ENCODE results near the gene YOD1. TPM values are rescaled to one million over a fixed set of nuclear protein-coding genes. Genes with fewer than 3 reads are reported as not detected.

The YOD1 gene
- total RNA-seq, 1 donor from 2014 or later, result 12.3 TPM

DNA sequence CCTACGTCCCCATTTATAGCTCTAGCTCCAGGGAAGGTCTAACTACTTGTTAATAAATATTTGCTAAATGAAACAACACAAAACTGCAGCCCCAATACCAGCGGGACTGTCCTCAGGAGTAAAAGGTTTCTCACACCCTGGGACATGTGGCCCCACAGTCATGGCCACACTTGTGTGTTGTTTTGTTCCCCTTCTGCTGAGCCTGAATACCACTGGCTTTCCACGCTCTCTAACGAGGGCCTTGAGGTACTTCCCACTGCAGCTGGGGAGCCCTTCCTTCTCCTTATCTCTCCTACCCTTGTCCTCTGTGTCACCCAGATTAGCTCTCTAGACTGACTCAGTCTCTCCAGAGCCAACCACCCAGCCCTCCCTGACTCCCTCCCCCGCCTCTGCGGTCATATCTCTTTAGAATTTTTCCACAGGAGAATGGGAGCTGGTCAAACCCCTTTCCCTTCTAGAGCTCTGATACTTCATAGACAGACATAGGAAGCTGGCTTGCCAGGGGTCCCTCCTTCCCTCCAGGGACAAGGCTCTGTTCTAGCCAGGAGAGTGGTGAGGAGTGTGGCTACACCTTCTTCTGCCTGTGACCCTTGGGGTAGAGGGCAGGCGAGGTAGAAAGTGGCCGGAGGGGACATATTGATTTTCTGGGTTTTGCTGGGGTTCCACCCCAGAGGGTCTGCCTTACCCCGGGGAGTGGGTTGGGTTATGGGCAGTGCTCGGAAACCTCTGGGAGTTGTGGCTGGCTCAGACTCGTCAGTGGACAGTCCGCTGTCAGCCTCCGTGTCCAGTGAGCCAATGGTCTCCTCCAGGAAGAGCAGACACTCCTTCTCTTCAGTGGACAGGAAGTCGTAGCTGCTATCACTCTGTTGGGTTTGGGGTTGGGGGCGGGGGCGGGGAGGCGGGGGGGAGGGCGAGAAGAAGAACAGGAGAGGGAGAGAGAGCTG is 26.5 kb downstream of the YOD1 start:
- DNase-seq (ENCODE audit: extremely low spot score, unreplicated experiment), result no peak
- TF ChIP-seq, protein P1, sequence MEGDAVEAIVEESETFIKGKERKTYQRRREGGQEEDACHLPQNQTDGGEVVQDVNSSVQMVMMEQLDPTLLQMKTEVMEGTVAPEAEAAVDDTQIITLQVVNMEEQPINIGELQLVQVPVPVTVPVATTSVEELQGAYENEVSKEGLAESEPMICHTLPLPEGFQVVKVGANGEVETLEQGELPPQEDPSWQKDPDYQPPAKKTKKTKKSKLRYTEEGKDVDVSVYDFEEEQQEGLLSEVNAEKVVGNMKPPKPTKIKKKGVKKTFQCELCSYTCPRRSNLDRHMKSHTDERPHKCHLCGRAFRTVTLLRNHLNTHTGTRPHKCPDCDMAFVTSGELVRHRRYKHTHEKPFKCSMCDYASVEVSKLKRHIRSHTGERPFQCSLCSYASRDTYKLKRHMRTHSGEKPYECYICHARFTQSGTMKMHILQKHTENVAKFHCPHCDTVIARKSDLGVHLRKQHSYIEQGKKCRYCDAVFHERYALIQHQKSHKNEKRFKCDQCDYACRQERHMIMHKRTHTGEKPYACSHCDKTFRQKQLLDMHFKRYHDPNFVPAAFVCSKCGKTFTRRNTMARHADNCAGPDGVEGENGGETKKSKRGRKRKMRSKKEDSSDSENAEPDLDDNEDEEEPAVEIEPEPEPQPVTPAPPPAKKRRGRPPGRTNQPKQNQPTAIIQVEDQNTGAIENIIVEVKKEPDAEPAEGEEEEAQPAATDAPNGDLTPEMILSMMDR (conservative IDR thresholded peaks at IDR 0.05), result no peak
- peaks cover 16% of the 10 kb centered on the region for H3K36me3 Mint-ChIP-seq
- no peaks in the 10 kb centered on the region for H3K9me3 Mint-ChIP-seq
- H3K4me3 Mint-ChIP-seq, result peak overlapping the region; percentile 72
- H3K27ac Mint-ChIP-seq, result peak overlapping the region; percentile 100
- peaks cover 43% of the 10 kb centered on the region for H3K4me1 Mint-ChIP-seq (ENCODE audit: unreplicated experiment)
- H3K27me3 Mint-ChIP-seq, result peaks cover 5% of the 10 kb centered on the region

DNA sequence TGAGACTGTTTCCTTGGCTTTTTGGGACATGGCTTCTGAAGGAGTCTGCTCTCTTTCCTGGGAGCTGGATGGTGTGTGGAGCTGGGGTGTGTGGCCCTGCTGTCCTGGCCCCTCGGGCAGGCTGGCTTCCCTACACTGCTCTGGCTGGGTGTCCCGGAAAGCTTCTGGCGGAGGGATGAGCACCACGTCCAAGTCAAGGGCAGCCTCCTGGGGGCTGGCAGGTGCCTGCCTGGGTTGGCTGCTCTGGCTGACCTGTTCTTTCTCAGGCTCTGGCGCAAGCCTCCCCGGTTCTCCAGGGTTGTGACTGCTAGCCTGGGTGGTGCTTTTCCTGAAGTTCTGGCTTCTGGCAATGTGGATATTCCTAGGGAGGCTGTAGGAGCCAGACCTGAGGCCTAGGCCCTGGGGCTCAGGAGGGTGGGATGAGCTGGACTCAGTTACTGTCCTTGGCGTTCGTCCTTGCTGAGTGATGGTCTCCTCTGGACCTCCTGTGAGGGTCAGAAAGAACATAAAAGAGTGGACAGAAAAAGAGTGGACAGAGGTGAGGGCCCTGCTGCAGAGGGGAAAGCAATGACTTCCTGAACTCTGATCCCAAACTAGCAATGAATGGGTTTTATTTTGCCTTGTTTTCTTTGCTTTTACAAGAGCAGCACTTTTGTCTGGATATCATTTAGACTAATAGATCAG is 27.9 kb downstream of the YOD1 start:
- no peak for DNase-seq (ENCODE audit: extremely low spot score, unreplicated experiment)
- TF ChIP-seq, protein P1 (conservative IDR thresholded peaks at IDR 0.05), result no peak
- H3K27ac Mint-ChIP-seq, result peak overlapping the region; percentile 100
- H3K4me3 Mint-ChIP-seq, result peak overlapping the region; percentile 3
- peaks cover 43% of the 10 kb centered on the region for H3K4me1 Mint-ChIP-seq (ENCODE audit: unreplicated experiment)
- peaks cover 16% of the 10 kb centered on the region for H3K36me3 Mint-ChIP-seq
- H3K9me3 Mint-ChIP-seq, result no peaks in the 10 kb centered on the region
- peaks cover 8% of the 10 kb centered on the region for H3K27me3 Mint-ChIP-seq

DNA sequence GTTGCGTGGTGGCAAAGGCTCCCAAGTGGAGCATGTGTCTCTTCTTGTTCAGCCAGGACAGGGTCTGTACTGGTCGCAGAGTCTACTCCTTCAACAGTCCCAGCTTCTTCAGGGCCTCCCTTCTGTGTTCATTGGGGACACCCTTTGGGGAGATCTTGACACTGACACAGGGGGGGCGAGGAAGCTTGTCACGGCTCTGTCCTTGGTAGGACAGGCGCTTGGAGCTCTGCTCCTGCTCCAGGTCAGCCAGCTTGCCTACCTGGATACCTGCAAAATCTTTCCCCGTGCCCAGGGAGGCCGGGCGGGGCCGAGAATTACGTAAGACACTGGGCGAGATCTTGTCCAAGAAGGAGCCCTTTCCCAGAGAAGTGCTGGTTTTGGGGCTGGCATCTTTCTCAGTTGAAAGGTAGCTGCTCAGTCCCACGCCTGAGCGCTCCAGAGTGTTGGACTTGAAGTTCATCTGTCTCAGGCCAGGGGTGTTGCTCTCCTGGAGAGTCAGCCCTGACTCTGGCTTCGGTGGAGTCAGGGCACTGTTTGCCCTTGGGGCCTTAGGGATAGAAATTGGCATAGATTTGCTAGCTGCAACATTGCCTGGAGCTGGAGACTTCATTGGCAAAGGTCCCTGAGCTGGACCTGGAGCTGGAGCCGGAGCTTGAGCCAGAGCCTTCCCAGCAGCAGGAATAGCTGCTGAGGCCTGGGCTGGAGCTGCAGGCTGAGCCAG is 29.0 kb downstream of the YOD1 start:
- peaks cover 40% of the 10 kb centered on the region for H3K4me1 Mint-ChIP-seq (ENCODE audit: unreplicated experiment)
- H3K4me3 Mint-ChIP-seq, result no peak overlapping the region
- H3K36me3 Mint-ChIP-seq, result peaks cover 12% of the 10 kb centered on the region
- no peaks in the 10 kb centered on the region for H3K9me3 Mint-ChIP-seq
- no peak for DNase-seq (ENCODE audit: extremely low spot score, unreplicated experiment)
- H3K27me3 Mint-ChIP-seq, result peaks cover 3% of the 10 kb centered on the region
- H3K27ac Mint-ChIP-seq, result peak overlapping the region; percentile 100
- TF ChIP-seq, protein P1 (conservative IDR thresholded peaks at IDR 0.05), result no peak

DNA sequence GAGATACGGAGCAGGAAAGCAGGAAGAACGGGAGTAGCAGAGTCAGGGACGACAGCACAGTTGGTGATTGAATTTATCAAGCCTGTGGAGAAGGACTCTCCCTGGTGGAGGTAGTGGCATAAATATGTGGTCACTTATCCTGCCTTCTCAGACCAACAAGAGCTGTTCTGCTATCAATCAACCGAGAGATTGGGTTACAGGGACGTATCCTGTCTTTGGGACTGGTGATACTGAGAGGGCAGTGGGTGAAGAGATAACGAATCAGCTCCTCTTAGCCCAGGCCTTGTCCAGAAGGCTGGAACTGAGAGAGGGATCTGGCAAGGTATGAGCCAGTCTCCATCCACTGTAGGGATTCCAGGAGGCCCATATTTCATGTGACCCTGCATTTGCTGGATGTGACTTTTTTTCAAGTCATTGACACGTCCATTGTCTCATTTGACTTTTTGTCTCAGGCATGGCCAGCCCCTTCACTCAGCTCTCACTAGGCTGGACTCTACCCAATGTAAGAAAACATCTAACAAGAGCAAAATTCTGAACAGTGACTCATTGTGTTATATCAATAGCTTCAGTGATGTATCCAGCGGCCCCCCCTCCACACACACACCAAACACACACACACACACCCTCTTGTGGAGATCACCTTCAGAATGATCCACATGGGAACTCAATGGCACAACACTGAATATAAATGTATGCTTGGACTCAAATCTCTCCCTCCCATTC is 29.7 kb downstream of the YOD1 start:
- Mint-ChIP-seq H3K27me3 (peaks cover 3% of the 10 kb centered on the region), H3K4me3 (peak overlapping the region; percentile 74), H3K4me1 (ENCODE audit: unreplicated experiment) (peaks cover 33% of the 10 kb centered on the region), H3K36me3 (peaks cover 9% of the 10 kb centered on the region), H3K27ac (peak overlapping the region; percentile 100), H3K9me3 (no peaks in the 10 kb centered on the region)
- TF ChIP-seq, protein P1 (conservative IDR thresholded peaks at IDR 0.05), result no peak
- DNase-seq (ENCODE audit: extremely low spot score, unreplicated experiment), result no peak

DNA sequence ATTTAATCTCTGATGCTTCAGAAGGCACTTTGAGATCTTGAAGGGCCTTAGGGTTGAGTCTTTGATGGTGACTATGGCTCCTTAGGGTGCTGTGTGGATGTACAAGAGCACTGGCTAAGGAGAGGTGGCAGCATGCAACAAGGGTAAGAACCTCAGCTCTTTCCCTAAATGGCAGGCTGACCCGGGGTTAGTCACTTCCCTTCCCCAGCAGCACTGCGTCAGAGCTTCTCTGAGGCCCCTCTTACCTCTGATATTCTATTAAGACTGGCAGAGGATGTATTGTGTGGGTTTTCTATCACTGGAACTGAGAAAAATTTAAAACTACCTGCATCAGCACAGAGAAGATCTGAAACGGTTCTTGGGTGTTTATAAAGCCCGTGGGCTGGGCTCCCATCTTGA is 30.3 kb downstream of the YOD1 start:
- Mint-ChIP-seq H3K36me3 (peaks cover 9% of the 10 kb centered on the region), H3K4me1 (ENCODE audit: unreplicated experiment) (peaks cover 29% of the 10 kb centered on the region), H3K27me3 (peaks cover 3% of the 10 kb centered on the region), H3K9me3 (no peaks in the 10 kb centered on the region), H3K4me3 (peak overlapping the region; percentile 74), H3K27ac (peak overlapping the region; percentile 100)
- no peak for DNase-seq (ENCODE audit: extremely low spot score, unreplicated experiment)
- TF ChIP-seq, protein P1 (conservative IDR thresholded peaks at IDR 0.05), result no peak

All from type B pancreatic cell (in vitro differentiated cells).